Neuron (in vitro differentiated cells): ENCODE measurements around the gene CARMIL1.
"Not testable (repeated sequence)": the region's sequence is repeated elsewhere in the genome, so short reads cannot be mapped to it uniquely, and the experiment has no call there.

Source experiments
- H2AFZ ChIP-seq: one replicate; pipeline ENCODE4 v1.6.1; 2013; ENCODE audit warnings: low read depth, mild to moderate bottlenecking, inconsistent platforms, low read length, moderate library complexity
- H3K27me3 ChIP-seq: one replicate; pipeline ENCODE4 v1.6.1; 2013; ENCODE audit warnings: low read length; ENCODE audit not compliant: insufficient read depth
- H3K36me3 ChIP-seq: one replicate; pipeline ENCODE4 v1.6.1; 2013; ENCODE audit warnings: low read length; ENCODE audit not compliant: insufficient read depth
- H3K4me1 ChIP-seq: one replicate; pipeline ENCODE4 v1.6.1; 2013; ENCODE audit warnings: low read length; ENCODE audit not compliant: insufficient read depth
- H3K4me3 ChIP-seq: 2 replicates; pipeline ENCODE4 v1.5.1; 2013; ENCODE audit warnings: mild to moderate bottlenecking, low read length, moderate library complexity
- H3K9me3 ChIP-seq: one replicate; pipeline ENCODE4 v1.6.1; 2013; ENCODE audit warnings: low read length

The CARMIL1 gene

GRCh38 chr6:25444521-25444920, 165.3 kb downstream of the CARMIL1 start:
- not testable (repeated sequence) for H3K4me3 ChIP-seq, H2AFZ ChIP-seq

GRCh38 chr6:25446830-25447569, 167.8 kb downstream of the CARMIL1 start:
- H3K36me3 ChIP-seq, result no peaks in the 10 kb centered on the region
- no peaks in the 10 kb centered on the region for H3K27me3 ChIP-seq
- peaks cover 4% of the 10 kb centered on the region for H3K9me3 ChIP-seq
- H3K4me3 ChIP-seq, result no peak overlapping the region
- H2AFZ ChIP-seq, result no peak overlapping the region
- peaks cover 17% of the 10 kb centered on the region for H3K4me1 ChIP-seq

More at GRCh38 chr6:25444521-25444920, 165.3 kb downstream of the CARMIL1 start:
- H3K9me3 ChIP-seq, H3K27me3 ChIP-seq, H3K4me1 ChIP-seq, H3K36me3 ChIP-seq: not testable (repeated sequence)

- Histone ChIP-seq H3K4me3 (no peak overlapping the region), H2AFZ (no peak overlapping the region)
These were observed 168.4 kb downstream of the CARMIL1 start for GRCh38 chr6:25447570-25447929.

GRCh38 chr6:25448965-25449538, 169.9 kb downstream of the CARMIL1 start:
- Histone ChIP-seq H3K4me1 (peaks cover 17% of the 10 kb centered on the region), H2AFZ (no peak overlapping the region), H3K36me3 (no peaks in the 10 kb centered on the region), H3K27me3 (no peaks in the 10 kb centered on the region), H3K4me3 (no peak overlapping the region), H3K9me3 (peaks cover 4% of the 10 kb centered on the region)

More at GRCh38 chr6:25447570-25447929, 168.4 kb downstream of the CARMIL1 start:
- H3K9me3 ChIP-seq, result peaks cover 4% of the 10 kb centered on the region
- peaks cover 17% of the 10 kb centered on the region for H3K4me1 ChIP-seq
- no peaks in the 10 kb centered on the region for H3K27me3 ChIP-seq
- H3K36me3 ChIP-seq, result no peaks in the 10 kb centered on the region

GRCh38 chr6:25449774-25450173, 170.6 kb downstream of the CARMIL1 start:
- Histone ChIP-seq H3K36me3 (no peaks in the 10 kb centered on the region), H2AFZ (no peak overlapping the region), H3K27me3 (no peaks in the 10 kb centered on the region), H3K9me3 (peaks cover 4% of the 10 kb centered on the region), H3K4me1 (peaks cover 17% of the 10 kb centered on the region), H3K4me3 (no peak overlapping the region)

GRCh38 chr6:25450469-25451198, 171.5 kb downstream of the CARMIL1 start:
- no peak overlapping the region for H2AFZ ChIP-seq

GRCh38 chr6:25452031-25452430, 172.9 kb downstream of the CARMIL1 start:
- H2AFZ ChIP-seq, result no peak overlapping the region
- H3K27me3 ChIP-seq, result no peaks in the 10 kb centered on the region
- peaks cover 17% of the 10 kb centered on the region for H3K4me1 ChIP-seq
- H3K36me3 ChIP-seq, result no peaks in the 10 kb centered on the region
- H3K9me3 ChIP-seq, result no peaks in the 10 kb centered on the region
- no peak overlapping the region for H3K4me3 ChIP-seq

More at GRCh38 chr6:25450469-25451198, 171.5 kb downstream of the CARMIL1 start:
- Histone ChIP-seq H3K36me3 (no peaks in the 10 kb centered on the region), H3K9me3 (peaks cover 4% of the 10 kb centered on the region), H3K4me3 (no peak overlapping the region), H3K27me3 (no peaks in the 10 kb centered on the region), H3K4me1 (peaks cover 17% of the 10 kb centered on the region)

- H3K4me3 ChIP-seq, result no peak overlapping the region
- no peaks in the 10 kb centered on the region for H3K27me3 ChIP-seq
- H3K4me1 ChIP-seq, result peaks cover 27% of the 10 kb centered on the region
- H3K9me3 ChIP-seq, result no peaks in the 10 kb centered on the region
- H2AFZ ChIP-seq, result no peak overlapping the region
- no peaks in the 10 kb centered on the region for H3K36me3 ChIP-seq
These were observed 174.1 kb downstream of the CARMIL1 start for GRCh38 chr6:25453288-25453687.

- no peaks in the 10 kb centered on the region for H3K36me3 ChIP-seq
- no peaks in the 10 kb centered on the region for H3K9me3 ChIP-seq
These were observed 175.0 kb downstream of the CARMIL1 start for GRCh38 chr6:25454136-25454535.

GRCh38 chr6:25456249-25457040, 177.3 kb downstream of the CARMIL1 start:
- H3K9me3 ChIP-seq, result no peaks in the 10 kb centered on the region
- peaks cover 11% of the 10 kb centered on the region for H3K4me1 ChIP-seq
- H3K27me3 ChIP-seq, result no peaks in the 10 kb centered on the region
- H2AFZ ChIP-seq, result no peak overlapping the region
- no peaks in the 10 kb centered on the region for H3K36me3 ChIP-seq
- H3K4me3 ChIP-seq, result no peak overlapping the region

More at GRCh38 chr6:25454136-25454535, 175.0 kb downstream of the CARMIL1 start:
- H2AFZ ChIP-seq, result no peak overlapping the region
- no peaks in the 10 kb centered on the region for H3K27me3 ChIP-seq
- H3K4me3 ChIP-seq, result no peak overlapping the region
- H3K4me1 ChIP-seq, result peaks cover 23% of the 10 kb centered on the region

- Histone ChIP-seq H3K27me3 (no peaks in the 10 kb centered on the region), H3K4me3 (no peak overlapping the region), H3K4me1 (peaks cover 9% of the 10 kb centered on the region), H3K36me3 (no peaks in the 10 kb centered on the region), H2AFZ (no peak overlapping the region), H3K9me3 (no peaks in the 10 kb centered on the region)
These were observed 178.3 kb downstream of the CARMIL1 start for GRCh38 chr6:25457516-25457915.

GRCh38 chr6:25458485-25458884, 179.3 kb downstream of the CARMIL1 start:
- Histone ChIP-seq H3K27me3 (no peaks in the 10 kb centered on the region), H2AFZ (no peak overlapping the region), H3K4me1 (peaks cover 9% of the 10 kb centered on the region), H3K9me3 (no peaks in the 10 kb centered on the region), H3K36me3 (no peaks in the 10 kb centered on the region), H3K4me3 (no peak overlapping the region)
